SK-N-SH (cell line): Measurements from ENCODE around the gene WDR26.

Experiments used
- CHD2 ChIP-seq: fragments of 150-350 bp; IDR thresholded peaks from 2 replicates; pipeline ENCODE4 v1.6.1; 2018; ENCODE audit warnings: low read length; ENCODE audit not compliant: partially characterized antibody
- CTCF ChIP-seq: fragments of 200-600 bp; sonication (generic); IDR thresholded peaks from 2 replicates; pipeline ENCODE4 v1.6.1; 2017; ENCODE audit warnings: antibody characterized with exemption, mild to moderate bottlenecking, moderate library complexity
- EP300 ChIP-seq, 2 experiments: IDR thresholded peaks; 2 replicates each; pipeline versions ENCODE4 v1.4.0 to v1.6.1; 2012; ENCODE audit warnings: borderline replicate concordance in 1 of 2, low read depth in 1 of 2, low read length in 1 of 2
- GATA2 ChIP-seq: sonication (generic); formaldehyde crosslinking; IDR thresholded peaks from 2 replicates; pipeline ENCODE4 v1.5.0; 2020; ENCODE audit warnings: mild to moderate bottlenecking, missing genetic modification reagents
- IRF3 ChIP-seq: fragments of 150-350 bp; IDR thresholded peaks from 2 replicates; pipeline ENCODE4 v1.6.1; 2016; ENCODE audit warnings: mild to moderate bottlenecking, low read depth, low read length
- MAX ChIP-seq: IDR thresholded peaks from 2 replicates; pipeline ENCODE4 v1.4.0; 2012; ENCODE audit warnings: low read depth
- MEF2A ChIP-seq: IDR thresholded peaks from 2 replicates; pipeline ENCODE4 v1.4.0; 2012; ENCODE audit warnings: low read depth, borderline replicate concordance
- MXI1 ChIP-seq: IDR thresholded peaks from 2 replicates; pipeline ENCODE4 v1.6.1; 2012; ENCODE audit warnings: mild to moderate bottlenecking, low read depth, low read length, improper control_type of control experiment
- POLR2AphosphoS5 ChIP-seq: IDR thresholded peaks from 2 replicates; pipeline ENCODE4 v1.6.1; 2012; ENCODE audit warnings: low read depth, low read length
- REST ChIP-seq: IDR thresholded peaks from 2 replicates; pipeline ENCODE4 v1.6.1; 2012; ENCODE audit warnings: mild to moderate bottlenecking, low read depth, low read length, moderate library complexity
- RFX5 ChIP-seq: IDR thresholded peaks from 2 replicates; pipeline ENCODE4 v1.6.1; 2012; ENCODE audit warnings: mild to moderate bottlenecking, improper control_type of control experiment, low read length
- SIN3A ChIP-seq: IDR thresholded peaks from 2 replicates; pipeline ENCODE4 v1.6.1; 2012; ENCODE audit warnings: low read depth, mild to moderate bottlenecking, low read length, moderate library complexity, borderline replicate concordance
- SMC3 ChIP-seq: IDR thresholded peaks from 2 replicates; pipeline ENCODE4 v1.6.1; 2012; ENCODE audit warnings: low read depth, low read length, improper control_type of control experiment
- USF2 ChIP-seq: fragments of 150-350 bp; IDR thresholded peaks from 2 replicates; pipeline ENCODE4 v1.6.1; 2017; ENCODE audit warnings: antibody characterized with exemption, low read length, low read depth, borderline replicate concordance

GRCh38 chr1:224472806-224473205, 38.2 kb upstream of the WDR26 start:
- TF ChIP-seq CTCF: no peak
- no peak for TF ChIP-seq MEF2A
- TF ChIP-seq MAX: no peak
- TF ChIP-seq IRF3: no peak
- no peak for TF ChIP-seq EP300 (IDR thresholded peaks at IDR 0.05; ENCODE audit: borderline replicate concordance in 1 of 2, low read depth in 1 of 2, low read length in 1 of 2)
- no peak for TF ChIP-seq SIN3A
- no peak for TF ChIP-seq POLR2AphosphoS5
- TF ChIP-seq MXI1: no peak
- TF ChIP-seq USF2: no peak
- TF ChIP-seq REST: no peak
- TF ChIP-seq RFX5: no peak
- no peak for TF ChIP-seq SMC3
- no peak for TF ChIP-seq GATA2 (CRISPR knock-in tag)
- no peak for TF ChIP-seq CHD2
